Dendritic cell treated with granulocyte-macrophage colony-stimulating factor and Interleukin-4, amounts not matched to agents 40 ng/mL and 50 ng/mL, for 4 days (primary cell): ENCODE measurements around the gene COPS4.
A peak's percentile ranks its signal among the peaks of the same experiment; 100 is the strongest.
"Not testable (repeated sequence)": the region's sequence is repeated elsewhere in the genome, so short reads cannot be mapped to it uniquely, and the experiment has no call there.

Experiments used
- H3K27ac Mint-ChIP-seq: one replicate; pipeline ENCODE4 v1.8.0; 2022; ENCODE audit warnings: mild to moderate bottlenecking, mixed read lengths
- H3K27me3 Mint-ChIP-seq: one replicate; pipeline ENCODE4 v1.8.0; 2022; ENCODE audit warnings: mild to moderate bottlenecking, mixed read lengths
- H3K36me3 Mint-ChIP-seq: one replicate; pipeline ENCODE4 v1.8.0; 2022; ENCODE audit warnings: low read depth, mixed read lengths
- H3K4me1 Mint-ChIP-seq: one replicate; pipeline ENCODE4 v1.8.0; 2022; ENCODE audit warnings: low read depth, mixed read lengths
- H3K4me3 Mint-ChIP-seq: one replicate; pipeline ENCODE4 v1.8.0; 2022; ENCODE audit warnings: mild to moderate bottlenecking, moderate library complexity, mixed read lengths
- H3K9me3 Mint-ChIP-seq: one replicate; pipeline ENCODE4 v1.8.0; 2022; ENCODE audit warnings: mixed read lengths
- intact Hi-C: fragments of 100-400 bp; cut with micrococcal nuclease; formaldehyde crosslinking; loops from one replicate; pipeline ENCODE4 v1.15.0; 2022

COPS4 gene

GRCh38 chr4:83012200-83012686 lies 22.7 kb upstream of the COPS4 start:
- H3K9me3 Mint-ChIP-seq: no peaks in the 10 kb centered on the region
- intact Hi-C loops: loop anchor here (2.0 to 5.0 kb wide), 2 partner anchors 111 to 640 kb away; partner anchors contain the start of genes HNRNPD and THAP9
- H3K36me3 Mint-ChIP-seq: peaks cover 7% of the 10 kb centered on the region
- H3K27ac Mint-ChIP-seq: peak overlapping the region; percentile 95
- peak overlapping the region; percentile 95 for H3K4me3 Mint-ChIP-seq
- no peaks in the 10 kb centered on the region for H3K27me3 Mint-ChIP-seq
- H3K4me1 Mint-ChIP-seq: peaks cover 39% of the 10 kb centered on the region

GRCh38 chr4:83012687-83013419 lies 22.1 kb upstream of the COPS4 start:
- H3K27me3 Mint-ChIP-seq: no peaks in the 10 kb centered on the region
- H3K9me3 Mint-ChIP-seq: no peaks in the 10 kb centered on the region
- peaks cover 7% of the 10 kb centered on the region for H3K36me3 Mint-ChIP-seq
- H3K27ac Mint-ChIP-seq: peak overlapping the region; percentile 95
- peak overlapping the region; percentile 86 for H3K4me3 Mint-ChIP-seq
- intact Hi-C loops: loop anchor here (1.0 to 5.0 kb wide), 3 partner anchors 21 to 641 kb away; partner anchors contain the start of genes HNRNPD and THAP9
- peaks cover 33% of the 10 kb centered on the region for H3K4me1 Mint-ChIP-seq

GRCh38 chr4:83013420-83013867 lies 21.5 kb upstream of the COPS4 start:
- peak overlapping the region; percentile 86 for H3K4me3 Mint-ChIP-seq
- no peaks in the 10 kb centered on the region for H3K27me3 Mint-ChIP-seq
- intact Hi-C loops: loop anchor here (1.0 to 5.0 kb wide), 3 partner anchors 21 to 641 kb away; partner anchors contain the start of genes HNRNPD and THAP9
- peak overlapping the region; percentile 95 for H3K27ac Mint-ChIP-seq
- H3K36me3 Mint-ChIP-seq: peaks cover 7% of the 10 kb centered on the region
- peaks cover 28% of the 10 kb centered on the region for H3K4me1 Mint-ChIP-seq
- H3K9me3 Mint-ChIP-seq: no peaks in the 10 kb centered on the region

- H3K27ac Mint-ChIP-seq: peak overlapping the region; percentile 95
- intact Hi-C loops: loop anchor here (1.0 to 5.0 kb wide), 3 partner anchors 20 to 642 kb away; partner anchors contain the start of genes HNRNPD and THAP9
- peaks cover 7% of the 10 kb centered on the region for H3K36me3 Mint-ChIP-seq
- H3K4me3 Mint-ChIP-seq: peak overlapping the region; percentile 15
- peaks cover 28% of the 10 kb centered on the region for H3K4me1 Mint-ChIP-seq
- H3K27me3 Mint-ChIP-seq: no peaks in the 10 kb centered on the region
- H3K9me3 Mint-ChIP-seq: no peaks in the 10 kb centered on the region
Observed at GRCh38 chr4:83013902-83014301, 21.1 kb upstream of the COPS4 start.

GRCh38 chr4:83019794-83020494 lies 15.0 kb upstream of the COPS4 start:
- Mint-ChIP-seq H3K4me1 (peaks cover 14% of the 10 kb centered on the region), H3K9me3 (peaks cover 4% of the 10 kb centered on the region), H3K36me3 (no peaks in the 10 kb centered on the region), H3K27me3 (no peaks in the 10 kb centered on the region), H3K27ac (no peak overlapping the region), H3K4me3 (no peak overlapping the region)
- intact Hi-C loops: no loop called here

- H3K4me3 Mint-ChIP-seq: no peak overlapping the region
- peak overlapping the region; percentile 80 for H3K27ac Mint-ChIP-seq
- intact Hi-C loops: no loop called here
- H3K36me3 Mint-ChIP-seq: no peaks in the 10 kb centered on the region
- peaks cover 22% of the 10 kb centered on the region for H3K9me3 Mint-ChIP-seq
- H3K4me1 Mint-ChIP-seq: peaks cover 14% of the 10 kb centered on the region
- H3K27me3 Mint-ChIP-seq: no peaks in the 10 kb centered on the region
Observed at GRCh38 chr4:83022724-83023450, 12.1 kb upstream of the COPS4 start.

- intact Hi-C loops, H3K27me3 Mint-ChIP-seq, H3K4me3 Mint-ChIP-seq, H3K36me3 Mint-ChIP-seq: not testable (repeated sequence)
- Mint-ChIP-seq H3K4me1 (peaks cover 14% of the 10 kb centered on the region), H3K9me3 (peaks cover 22% of the 10 kb centered on the region), H3K27ac (peak overlapping the region; percentile 80)
Observed at GRCh38 chr4:83023599-83023998, 11.4 kb upstream of the COPS4 start.

GRCh38 chr4:83024233-83024632 lies 10.8 kb upstream of the COPS4 start:
- no peak overlapping the region for H3K4me3 Mint-ChIP-seq
- peaks cover 22% of the 10 kb centered on the region for H3K9me3 Mint-ChIP-seq
- intact Hi-C loops: no loop called here
- no peaks in the 10 kb centered on the region for H3K27me3 Mint-ChIP-seq
- H3K36me3 Mint-ChIP-seq: no peaks in the 10 kb centered on the region
- H3K27ac Mint-ChIP-seq: no peak overlapping the region
- peaks cover 14% of the 10 kb centered on the region for H3K4me1 Mint-ChIP-seq

GRCh38 chr4:83025563-83025962 lies 9.4 kb upstream of the COPS4 start:
- H3K9me3 Mint-ChIP-seq: peaks cover 22% of the 10 kb centered on the region
- no peak overlapping the region for H3K4me3 Mint-ChIP-seq
- peaks cover 14% of the 10 kb centered on the region for H3K4me1 Mint-ChIP-seq
- no peaks in the 10 kb centered on the region for H3K27me3 Mint-ChIP-seq
- no peaks in the 10 kb centered on the region for H3K36me3 Mint-ChIP-seq
- intact Hi-C loops: no loop called here
- no peak overlapping the region for H3K27ac Mint-ChIP-seq

- Mint-ChIP-seq H3K36me3 (no peaks in the 10 kb centered on the region), H3K27me3 (no peaks in the 10 kb centered on the region), H3K9me3 (peaks cover 22% of the 10 kb centered on the region), H3K27ac (no peak overlapping the region), H3K4me1 (no peaks in the 10 kb centered on the region), H3K4me3 (no peak overlapping the region)
- intact Hi-C loops: no loop called here
Observed at GRCh38 chr4:83028976-83029375, 6.0 kb upstream of the COPS4 start.

- Mint-ChIP-seq H3K9me3 (peaks cover 21% of the 10 kb centered on the region), H3K27me3 (no peaks in the 10 kb centered on the region), H3K36me3 (peaks cover 5% of the 10 kb centered on the region), H3K4me1 (no peaks in the 10 kb centered on the region), H3K4me3 (no peak overlapping the region), H3K27ac (no peak overlapping the region)
- intact Hi-C loops: loop anchor here (5.0 kb wide), 1 partner anchor 137 kb away; the partner anchor contains the start of gene SEC31A
Observed at GRCh38 chr4:83029688-83030087, 5.3 kb upstream of the COPS4 start.

GRCh38 chr4:83036991-83037665 lies 2.1 kb downstream of the COPS4 start:
- intact Hi-C loops: no loop called here
- peaks cover 20% of the 10 kb centered on the region for H3K36me3 Mint-ChIP-seq
- no peak overlapping the region for H3K4me3 Mint-ChIP-seq
- H3K27me3 Mint-ChIP-seq: no peaks in the 10 kb centered on the region
- H3K9me3 Mint-ChIP-seq: no peaks in the 10 kb centered on the region
- no peak overlapping the region for H3K27ac Mint-ChIP-seq
- peaks cover 25% of the 10 kb centered on the region for H3K4me1 Mint-ChIP-seq

- intact Hi-C loops: no loop called here
- Mint-ChIP-seq H3K27ac (no peak overlapping the region), H3K4me1 (peaks cover 25% of the 10 kb centered on the region), H3K27me3 (no peaks in the 10 kb centered on the region), H3K36me3 (peaks cover 9% of the 10 kb centered on the region), H3K9me3 (no peaks in the 10 kb centered on the region), H3K4me3 (no peak overlapping the region)
Observed at GRCh38 chr4:83040269-83040668, 5.3 kb downstream of the COPS4 start.
